ENCODE data around the gene PBX2.

GRCh38 chr6:32177183-32177787, 12.7 kb downstream of the PBX2 start:
- TF ChIP-seq, protein P1, sequence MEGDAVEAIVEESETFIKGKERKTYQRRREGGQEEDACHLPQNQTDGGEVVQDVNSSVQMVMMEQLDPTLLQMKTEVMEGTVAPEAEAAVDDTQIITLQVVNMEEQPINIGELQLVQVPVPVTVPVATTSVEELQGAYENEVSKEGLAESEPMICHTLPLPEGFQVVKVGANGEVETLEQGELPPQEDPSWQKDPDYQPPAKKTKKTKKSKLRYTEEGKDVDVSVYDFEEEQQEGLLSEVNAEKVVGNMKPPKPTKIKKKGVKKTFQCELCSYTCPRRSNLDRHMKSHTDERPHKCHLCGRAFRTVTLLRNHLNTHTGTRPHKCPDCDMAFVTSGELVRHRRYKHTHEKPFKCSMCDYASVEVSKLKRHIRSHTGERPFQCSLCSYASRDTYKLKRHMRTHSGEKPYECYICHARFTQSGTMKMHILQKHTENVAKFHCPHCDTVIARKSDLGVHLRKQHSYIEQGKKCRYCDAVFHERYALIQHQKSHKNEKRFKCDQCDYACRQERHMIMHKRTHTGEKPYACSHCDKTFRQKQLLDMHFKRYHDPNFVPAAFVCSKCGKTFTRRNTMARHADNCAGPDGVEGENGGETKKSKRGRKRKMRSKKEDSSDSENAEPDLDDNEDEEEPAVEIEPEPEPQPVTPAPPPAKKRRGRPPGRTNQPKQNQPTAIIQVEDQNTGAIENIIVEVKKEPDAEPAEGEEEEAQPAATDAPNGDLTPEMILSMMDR (conservative IDR thresholded peaks at IDR 0.05; ENCODE audit: low read depth, low read length), result no peak
- no peak for TF ChIP-seq EZH2 (IDR thresholded peaks at IDR 0.05; ENCODE audit: borderline replicate concordance, low read depth, low read length, poor library complexity, severe bottlenecking)

Measured in A673 (cell line).